K562 (cell line): ENCODE results near the gene HSPA1L. TPM values are rescaled to one million over a fixed set of nuclear protein-coding genes. Genes with fewer than 3 reads are reported as not detected.

ENCODE experiments used
- BDP1 ChIP-seq: IDR thresholded peaks from 3 replicates; pipeline ENCODE4 v1.6.1; 2011; ENCODE audit not compliant: insufficient read length, insufficient read depth
- DNMT1 ChIP-seq: fragments of 450-650 bp; IDR thresholded peaks from 2 replicates; pipeline ENCODE4 v1.6.1; 2016; ENCODE audit warnings: antibody characterized with exemption, mild to moderate bottlenecking
- FOXJ3 ChIP-seq: sonication (generic); formaldehyde crosslinking; IDR thresholded peaks from 2 replicates; pipeline ENCODE4 v1.4.0; 2020; ENCODE audit warnings: mild to moderate bottlenecking, missing genetic modification reagents
- GABPA ChIP-seq: fragments of 200-800 bp; sonication (Bioruptor generic); conservative IDR thresholded peaks from 2 replicates; pipeline ENCODE4 v1.6.1; 2016; ENCODE audit warnings: low read depth, missing genetic modification characterization, missing compliant biosample characterization
- GTF2E2 ChIP-seq: fragments of 200-800 bp; sonication (Bioruptor generic); IDR thresholded peaks from 2 replicates; pipeline ENCODE4 v1.6.1; 2016; ENCODE audit warnings: missing genetic modification characterization, missing compliant biosample characterization
- HDAC3 ChIP-seq: fragments of 450-650 bp; IDR thresholded peaks from 2 replicates; pipeline ENCODE4 v1.6.1; 2018; ENCODE audit warnings: borderline replicate concordance, mild to moderate bottlenecking, moderate library complexity; ENCODE audit not compliant: partially characterized antibody
- HSF4 ChIP-seq: fragments of 250-450 bp; sonication (Bioruptor Pico); IDR thresholded peaks from 2 replicates; pipeline ENCODE4 v2.1.2; 2022; ENCODE audit warnings: mild to moderate bottlenecking, moderate library complexity, borderline replicate concordance
- LARP7 ChIP-seq: fragments of 450-650 bp; IDR thresholded peaks from 2 replicates; pipeline ENCODE4 v1.6.1; 2016
- MECOM ChIP-seq: fragments of 250-450 bp; sonication (Bioruptor Pico); IDR thresholded peaks from 2 replicates; pipeline ENCODE4 v1.8.0; 2022; ENCODE audit warnings: inconsistent platforms
- PTRF ChIP-seq: fragments of 450-650 bp; IDR thresholded peaks from 2 replicates; pipeline ENCODE4 v1.6.1; 2016; ENCODE audit warnings: mild to moderate bottlenecking, missing genetic modification characterization, missing compliant biosample characterization
- RBM14 ChIP-seq: fragments of 200-400 bp; formaldehyde crosslinking; IDR thresholded peaks from 2 replicates; pipeline ENCODE4 v1.6.1; 2018; ENCODE audit warnings: low read depth, mild to moderate bottlenecking, low read length, moderate library complexity, borderline replicate concordance; ENCODE audit not compliant: insufficient read depth
- TAF7 ChIP-seq: fragments of 450-650 bp; IDR thresholded peaks from 2 replicates; pipeline ENCODE4 v1.6.1; 2016; ENCODE audit warnings: missing genetic modification characterization, missing compliant biosample characterization
- TCF15 ChIP-seq: fragments of 250-450 bp; sonication (Bioruptor Pico); IDR thresholded peaks from 2 replicates; pipeline ENCODE4 v1.8.0; 2022; ENCODE audit warnings: moderate library complexity, mild to moderate bottlenecking, inconsistent platforms
- ZKSCAN3 ChIP-seq: fragments of 250-450 bp; sonication (Bioruptor Pico); IDR thresholded peaks from 2 replicates; pipeline ENCODE4 v1.4.0; 2020
- ZNF121 ChIP-seq: sonication (generic); formaldehyde crosslinking; conservative IDR thresholded peaks from 2 replicates; pipeline ENCODE4 v1.8.0; 2022; ENCODE audit warnings: missing genetic modification reagents
- ZNF316 ChIP-seq: fragments of 450-650 bp; IDR thresholded peaks from 2 replicates; pipeline ENCODE4 v1.6.1; 2016
- ZNF584 ChIP-seq: fragments of 200-800 bp; sonication (Bioruptor generic); IDR thresholded peaks from 2 replicates; pipeline ENCODE4 v1.6.1; 2016; ENCODE audit warnings: low read depth, mild to moderate bottlenecking, missing genetic modification characterization, missing compliant biosample characterization
- ZNF707 ChIP-seq: fragments of 250-450 bp; sonication (Bioruptor Pico); conservative IDR thresholded peaks from 2 replicates; pipeline ENCODE4 v1.8.0; 2022; ENCODE audit warnings: inconsistent platforms, mild to moderate bottlenecking, moderate library complexity
- ZNF766 ChIP-seq: fragments of 200-800 bp; sonication (Bioruptor generic); conservative IDR thresholded peaks from 2 replicates; pipeline ENCODE4 v1.6.1; 2016; ENCODE audit warnings: missing genetic modification characterization, missing compliant biosample characterization
- ZNF785 ChIP-seq: fragments of 250-450 bp; sonication (Bioruptor Pico); IDR thresholded peaks from 2 replicates; pipeline ENCODE4 v1.4.0; 2020; ENCODE audit warnings: mild to moderate bottlenecking
- polyA plus RNA-seq, 8 experiments: library from polyadenylated mRNA; depleted of rRNA in 4 of 8; stranded (reverse) in 5 of 8; unstranded in 3 of 8; fragments of >200 nt; fragmentation: Nextera tagmentation in 2 of 8; fragmentation: Illumina TruSeq in 1 of 8; extraction: Ambion mirVana in 2 of 8; extraction: Trizol in 1 of 8; gene quantifications; 2 replicates each; pipeline versions ENCODE4 v1.2.1 to v1.2.3, GENCODE V29; 2011 to 2014; ENCODE audit warnings: inconsistent platforms in 1 of 8, missing spikeins in 1 of 8
- total RNA-seq, 7 experiments: library from RNA; depleted of rRNA in 6 of 7; stranded (reverse); fragments of >200 nt in 6 of 7; fragmentation: Illumina TruSeq in 2 of 7; extraction: Trizol in 2 of 7; gene quantifications; 2 replicates each; pipeline versions ENCODE4 v1.2.1 to v1.2.3, GENCODE V29; 2011 to 2021; ENCODE audit warnings: low replicate concordance in 1 of 7
- TF ChIP-seq, protein P1 (sequence below), 3 experiments: fragments of 200-800 bp in 1 of 3; fragments of 250-450 bp in 1 of 3; fragments of 450-650 bp in 1 of 3; sonication (Bioruptor Pico) in 1 of 3; sonication (Bioruptor generic) in 1 of 3; formaldehyde crosslinking in 1 of 3; IDR thresholded peaks; 2 replicates each; pipeline versions ENCODE4 v1.6.1 to v1.8.0; 2016 to 2022; ENCODE audit warnings: mild to moderate bottlenecking in 2 of 3, missing genetic modification characterization in 2 of 3, missing compliant biosample characterization in 1 of 3, moderate library complexity in 1 of 3
- TF ChIP-seq, protein P2 (sequence below): fragments of 250-450 bp; sonication (Bioruptor Pico); IDR thresholded peaks from 2 replicates; pipeline ENCODE4 v1.5.0; 2021; ENCODE audit warnings: mild to moderate bottlenecking, borderline replicate concordance

The HSPA1L gene
- total and polyA plus RNA-seq, 9 of the 15 experiments (the other 6 are each of a cell fraction or from before 2014, with no cell fraction given): 0.14 to 2.1 (median 1.3) TPM

DNA sequence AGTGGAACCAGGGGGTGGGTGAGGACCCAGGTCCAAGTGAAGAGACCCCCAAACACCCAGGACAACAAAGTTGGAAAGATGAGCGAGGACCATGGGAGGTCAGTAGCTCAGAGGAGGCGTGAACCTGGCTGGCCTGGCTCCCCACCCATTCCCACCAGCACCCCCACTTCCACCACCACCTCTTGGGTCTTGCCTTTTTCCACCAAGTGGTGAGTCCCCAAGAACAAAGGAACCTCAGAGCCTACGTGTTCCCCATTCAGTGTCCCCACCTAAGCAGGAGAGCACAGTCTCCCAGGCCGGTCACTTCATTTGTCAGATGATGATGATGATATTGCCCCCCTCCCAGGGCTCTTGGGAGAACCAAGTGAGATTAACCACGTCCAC is 37.4 kb downstream of the HSPA1L start (continued):
- TF ChIP-seq ZNF766 (CRISPR knock-in tag): peak; percentile 9; the same call in 1 of the 2 replicates
- no peak; the same call in 1 of the 2 replicates for TF ChIP-seq ZNF121
- no peak for TF ChIP-seq PTRF (tag)
- TF ChIP-seq, protein P1, sequence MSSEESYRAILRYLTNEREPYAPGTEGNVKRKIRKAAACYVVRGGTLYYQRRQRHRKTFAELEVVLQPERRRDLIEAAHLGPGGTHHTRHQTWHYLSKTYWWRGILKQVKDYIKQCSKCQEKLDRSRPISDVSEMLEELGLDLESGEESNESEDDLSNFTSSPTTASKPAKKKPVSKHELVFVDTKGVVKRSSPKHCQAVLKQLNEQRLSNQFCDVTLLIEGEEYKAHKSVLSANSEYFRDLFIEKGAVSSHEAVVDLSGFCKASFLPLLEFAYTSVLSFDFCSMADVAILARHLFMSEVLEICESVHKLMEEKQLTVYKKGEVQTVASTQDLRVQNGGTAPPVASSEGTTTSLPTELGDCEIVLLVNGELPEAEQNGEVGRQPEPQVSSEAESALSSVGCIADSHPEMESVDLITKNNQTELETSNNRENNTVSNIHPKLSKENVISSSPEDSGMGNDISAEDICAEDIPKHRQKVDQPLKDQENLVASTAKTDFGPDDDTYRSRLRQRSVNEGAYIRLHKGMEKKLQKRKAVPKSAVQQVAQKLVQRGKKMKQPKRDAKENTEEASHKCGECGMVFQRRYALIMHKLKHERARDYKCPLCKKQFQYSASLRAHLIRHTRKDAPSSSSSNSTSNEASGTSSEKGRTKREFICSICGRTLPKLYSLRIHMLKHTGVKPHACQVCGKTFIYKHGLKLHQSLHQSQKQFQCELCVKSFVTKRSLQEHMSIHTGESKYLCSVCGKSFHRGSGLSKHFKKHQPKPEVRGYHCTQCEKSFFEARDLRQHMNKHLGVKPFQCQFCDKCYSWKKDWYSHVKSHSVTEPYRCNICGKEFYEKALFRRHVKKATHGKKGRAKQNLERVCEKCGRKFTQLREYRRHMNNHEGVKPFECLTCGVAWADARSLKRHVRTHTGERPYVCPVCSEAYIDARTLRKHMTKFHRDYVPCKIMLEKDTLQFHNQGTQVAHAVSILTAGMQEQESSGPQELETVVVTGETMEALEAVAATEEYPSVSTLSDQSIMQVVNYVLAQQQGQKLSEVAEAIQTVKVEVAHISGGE (CRISPR knock-in tag; IDR thresholded peaks at IDR 0.05): 0 out of 6 replicates have a peak, but pooled peaks of 1 of the 3 experiments have one; percentile 5
- 0 out of 2 replicates have a peak, but pooled peaks have one; percentile 6 for TF ChIP-seq ZNF584 (CRISPR knock-in tag)
- TF ChIP-seq ZNF785 (CRISPR knock-in tag): no peak
- no peak for TF ChIP-seq HDAC3
- TF ChIP-seq GTF2E2 (tag): no peak
- no peak for TF ChIP-seq ZNF316
- 0 out of 2 replicates have a peak, but pooled peaks have one; percentile 4 for TF ChIP-seq TAF7 (tag)
- no peak for TF ChIP-seq GABPA (tag)
- TF ChIP-seq BDP1: no peak
- TF ChIP-seq DNMT1: no peak
- TF ChIP-seq ZNF707 (CRISPR knock-in tag): no peak
- TF ChIP-seq HSF4: no peak
- peak; percentile 68; the same call in 1 of the 2 replicates for TF ChIP-seq TCF15 (CRISPR knock-in tag)
- no peak for TF ChIP-seq RBM14
- TF ChIP-seq LARP7: no peak
- TF ChIP-seq ZKSCAN3 (CRISPR knock-in tag): no peak
- TF ChIP-seq, protein P2, sequence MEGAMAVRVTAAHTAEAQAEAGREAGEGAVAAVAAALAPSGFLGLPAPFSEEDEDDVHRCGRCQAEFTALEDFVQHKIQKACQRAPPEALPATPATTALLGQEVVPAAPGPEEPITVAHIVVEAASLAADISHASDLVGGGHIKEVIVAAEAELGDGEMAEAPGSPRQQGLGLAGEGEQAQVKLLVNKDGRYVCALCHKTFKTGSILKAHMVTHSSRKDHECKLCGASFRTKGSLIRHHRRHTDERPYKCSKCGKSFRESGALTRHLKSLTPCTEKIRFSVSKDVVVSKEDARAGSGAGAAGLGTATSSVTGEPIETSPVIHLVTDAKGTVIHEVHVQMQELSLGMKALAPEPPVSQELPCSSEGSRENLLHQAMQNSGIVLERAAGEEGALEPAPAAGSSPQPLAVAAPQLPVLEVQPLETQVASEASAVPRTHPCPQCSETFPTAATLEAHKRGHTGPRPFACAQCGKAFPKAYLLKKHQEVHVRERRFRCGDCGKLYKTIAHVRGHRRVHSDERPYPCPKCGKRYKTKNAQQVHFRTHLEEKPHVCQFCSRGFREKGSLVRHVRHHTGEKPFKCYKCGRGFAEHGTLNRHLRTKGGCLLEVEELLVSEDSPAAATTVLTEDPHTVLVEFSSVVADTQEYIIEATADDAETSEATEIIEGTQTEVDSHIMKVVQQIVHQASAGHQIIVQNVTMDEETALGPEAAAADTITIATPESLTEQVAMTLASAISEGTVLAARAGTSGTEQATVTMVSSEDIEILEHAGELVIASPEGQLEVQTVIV (CRISPR knock-in tag): 0 out of 2 replicates have a peak, but pooled peaks have one; percentile 56
- no peak for TF ChIP-seq MECOM
- no peak for TF ChIP-seq FOXJ3 (CRISPR knock-in tag)
